Stimulated activated naive B cell treated with anti-CD40 and anti-IgM and Interleukin-4, amounts not matched to agents 10 μg/mL and 1 μg/mL and 100 μg/mL, for 72 hours (primary cell): ENCODE results near the gene METTL22.

Experiments
- ATAC-seq, 2 donors: fragments of 150-1000 bp; cut with Tn5 transposase; replicated peaks; 2 replicates each; pipeline ENCODE4 v1.10.0; 2021; ENCODE audit warnings: moderate library complexity in 1 of 2
- DNase-seq: peaks from one replicate; pipeline ENCODE4 v3.0.0; 2021
- H3K27ac Mint-ChIP-seq: one replicate; pipeline ENCODE4 v1.8.0; 2022; ENCODE audit warnings: mild to moderate bottlenecking, mixed read lengths
- H3K27me3 Mint-ChIP-seq, 2 donors: one replicate each; pipeline ENCODE4 v1.8.0; 2022; ENCODE audit warnings: mixed read lengths in 2 of 2
- H3K36me3 Mint-ChIP-seq, 2 donors: one replicate each; pipeline ENCODE4 v1.8.0; 2022; ENCODE audit warnings: mixed read lengths in 2 of 2, mild to moderate bottlenecking in 1 of 2
- H3K4me1 Mint-ChIP-seq, 2 donors: one replicate each; pipeline ENCODE4 v1.8.0; 2022; ENCODE audit warnings: mixed read lengths in 2 of 2, mild to moderate bottlenecking in 1 of 2
- H3K4me3 Mint-ChIP-seq, 2 donors: one replicate each; pipeline ENCODE4 v1.8.0; 2022; ENCODE audit warnings: mild to moderate bottlenecking in 2 of 2, mixed read lengths in 2 of 2, moderate library complexity in 1 of 2
- H3K9me3 Mint-ChIP-seq, 2 donors: one replicate each; pipeline ENCODE4 v1.8.0; 2022; ENCODE audit warnings: mixed read lengths in 2 of 2, mild to moderate bottlenecking in 1 of 2

Gene METTL22

DNA sequence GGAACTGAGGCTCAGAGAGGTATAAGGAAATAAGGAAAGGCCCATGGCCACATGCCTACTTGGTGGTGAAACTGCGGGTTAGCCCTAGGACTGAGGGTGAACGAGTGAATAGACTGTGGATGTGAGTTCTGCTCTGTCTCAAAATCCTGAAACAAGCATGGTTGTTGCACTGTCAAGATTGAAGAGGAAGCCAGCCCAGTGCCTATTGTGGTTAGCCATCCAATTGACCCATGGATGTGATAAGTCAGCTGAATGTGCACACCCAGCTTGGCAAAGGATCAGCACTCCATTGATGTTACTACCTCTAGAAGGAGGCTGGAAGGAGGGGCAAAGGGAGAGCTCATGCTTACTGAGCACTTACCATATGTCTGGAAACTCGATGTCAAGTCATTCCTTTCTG is 35.6 kb upstream of the METTL22 start:
- DNase-seq = no peak
- no peak for ATAC-seq
- Mint-ChIP-seq H3K9me3 (peaks cover 0 to 3% of the 10 kb centered on the region in 2 donors), H3K4me1 (peaks cover 18 to 28% of the 10 kb centered on the region in 2 donors), H3K27ac (no peak overlapping the region), H3K27me3 (peaks cover 23 to 43% of the 10 kb centered on the region in 2 donors), H3K4me3 (no peak overlapping the region), H3K36me3 (peaks cover 3% of the 10 kb centered on the region in 2 donors)

DNA sequence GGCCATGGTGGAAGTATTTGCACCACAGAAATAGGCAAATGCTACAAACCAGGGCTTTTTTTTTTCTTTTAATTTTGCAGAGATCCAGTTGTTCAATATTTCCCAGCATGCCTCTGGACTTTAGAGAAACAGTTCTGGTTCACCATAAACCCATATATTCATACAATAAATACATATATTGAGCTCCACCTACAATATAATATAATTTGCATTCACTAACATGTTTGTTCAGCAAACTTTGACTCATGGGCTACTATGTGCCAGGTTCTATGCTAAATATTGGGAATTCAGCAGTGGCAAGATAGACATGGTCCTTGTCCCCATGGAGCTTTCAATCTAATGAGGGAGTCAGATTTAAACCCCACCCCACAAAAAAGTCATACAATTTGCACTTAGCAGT is 34.4 kb upstream of the METTL22 start:
- Mint-ChIP-seq H3K4me1 (peaks cover 14 to 22% of the 10 kb centered on the region in 2 donors), H3K4me3 (no peak overlapping the region), H3K9me3 (no peaks in the 10 kb centered on the region), H3K27me3 (peaks cover 23 to 43% of the 10 kb centered on the region in 2 donors), H3K27ac (no peak overlapping the region), H3K36me3 (peaks cover 3% of the 10 kb centered on the region in 2 donors)
- DNase-seq (no peak), ATAC-seq (no peak)

DNA sequence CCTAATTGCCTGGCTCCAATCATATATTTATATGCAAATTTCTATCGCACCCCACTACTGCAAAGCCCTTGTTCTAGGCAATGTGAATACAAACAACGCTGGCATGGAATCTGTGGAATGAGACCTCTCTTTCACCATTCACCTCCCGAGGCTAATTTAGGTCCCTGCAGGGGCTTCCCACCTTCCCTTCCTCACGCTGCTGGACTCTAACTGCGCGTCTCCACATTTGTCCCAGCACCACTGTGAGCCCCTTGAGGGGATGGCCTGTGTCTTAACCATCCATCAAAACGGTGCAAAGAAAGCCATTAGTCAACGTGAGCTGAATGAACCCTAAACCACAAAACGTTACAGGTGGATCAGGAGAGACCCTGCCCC is 32.8 kb upstream of the METTL22 start:
- Mint-ChIP-seq H3K27me3 (peaks cover 23 to 42% of the 10 kb centered on the region in 2 donors), H3K36me3 (no peaks in the 10 kb centered on the region), H3K4me3 (no peak overlapping the region), H3K27ac (no peak overlapping the region), H3K4me1 (peaks cover 7 to 11% of the 10 kb centered on the region in 2 donors), H3K9me3 (no peaks in the 10 kb centered on the region)
- ATAC-seq (no peak), DNase-seq (no peak)

DNA sequence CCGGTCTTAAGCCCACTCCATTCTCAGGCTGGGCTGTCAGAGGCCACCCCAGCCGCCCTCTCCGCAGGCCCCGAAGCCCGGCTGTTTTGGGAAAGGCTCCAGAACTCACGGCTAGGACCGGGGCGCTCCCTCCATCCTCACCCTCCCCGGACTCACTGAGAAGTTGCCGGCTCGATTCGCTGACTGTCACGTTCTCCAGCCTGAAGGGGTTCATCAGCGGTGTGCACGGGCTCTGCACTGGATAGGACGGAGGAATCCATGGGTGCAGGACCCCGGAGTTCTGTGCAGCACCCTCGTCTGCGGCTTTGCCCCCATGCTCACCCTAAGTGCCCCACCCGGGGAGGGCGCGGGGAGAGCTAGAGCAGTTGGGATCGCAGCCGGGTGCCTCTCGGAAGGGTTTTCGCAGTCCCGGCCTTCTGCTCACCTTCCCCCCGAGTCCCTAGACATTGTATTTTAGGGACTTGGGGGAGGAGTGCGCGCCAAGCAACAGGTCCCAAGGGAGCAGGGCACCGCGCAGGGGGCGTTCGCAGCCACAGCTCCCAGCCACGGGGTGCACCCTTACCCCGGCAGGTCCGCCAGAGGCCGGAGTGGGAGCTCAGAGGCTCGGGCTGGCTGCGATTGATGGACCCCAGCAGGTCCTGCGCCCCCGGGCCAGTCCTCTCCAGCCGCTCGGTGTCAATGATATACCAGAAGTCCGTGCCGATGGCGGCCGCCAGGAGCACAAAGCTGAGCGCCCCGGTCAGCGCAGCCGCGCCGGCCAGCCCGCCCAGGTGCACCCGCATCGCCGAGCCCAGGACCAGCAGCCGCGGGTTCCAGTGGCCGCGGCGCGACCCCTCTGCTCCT is 32.2 kb upstream of the METTL22 start:
- ATAC-seq (peak; percentile 13 to 45), DNase-seq (no peak)
- H3K36me3 Mint-ChIP-seq = no peaks in the 10 kb centered on the region
- H3K9me3 Mint-ChIP-seq = no peaks in the 10 kb centered on the region
- peaks cover 7 to 11% of the 10 kb centered on the region in 2 donors for H3K4me1 Mint-ChIP-seq
- H3K4me3 Mint-ChIP-seq = peak overlapping the region; percentile 19 to 61
- peaks cover 23 to 37% of the 10 kb centered on the region in 2 donors for H3K27me3 Mint-ChIP-seq
- no peak overlapping the region for H3K27ac Mint-ChIP-seq

DNA sequence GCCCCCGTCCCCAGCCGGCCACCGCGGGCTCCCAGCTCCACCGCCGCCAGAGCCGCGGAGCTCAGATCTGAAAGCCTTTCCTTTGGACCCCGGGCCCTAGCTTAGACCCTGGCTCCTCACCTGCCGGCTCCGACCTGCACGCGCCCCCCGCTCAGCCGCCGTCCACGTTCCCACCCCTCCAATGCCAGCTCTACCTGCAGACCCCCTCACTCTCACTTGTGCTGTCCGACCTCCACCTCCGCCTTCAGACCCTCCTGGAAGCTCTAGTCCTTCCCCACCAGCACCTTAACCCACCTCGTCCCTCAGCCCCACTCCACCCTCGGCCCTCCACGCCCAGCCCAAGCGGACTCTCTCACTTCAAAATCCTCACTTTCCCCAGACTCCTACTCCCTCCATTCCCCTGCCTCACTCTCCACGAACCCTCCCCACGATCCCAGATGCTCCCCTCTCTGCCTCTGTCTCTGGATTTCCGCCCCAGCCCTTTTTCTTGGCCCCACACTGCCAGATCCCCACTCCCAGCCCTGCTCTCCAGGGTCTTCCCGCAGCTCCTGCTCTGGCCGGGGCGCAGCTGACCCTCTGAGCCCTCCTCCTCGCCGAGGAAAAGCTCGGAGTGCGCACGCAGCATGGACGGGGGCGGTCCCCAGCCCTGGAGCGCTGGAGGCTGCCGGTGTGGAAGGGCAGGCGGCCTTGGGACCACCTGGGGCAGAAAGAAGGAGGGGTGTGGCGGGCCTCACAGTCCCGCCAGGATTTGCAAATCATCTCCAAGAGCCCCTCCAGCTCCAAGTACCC is 31.4 kb upstream of the METTL22 start, which contains the start of gene TMEM114:
Gene TMEM114 (minus strand): TSS at position 612 of the 789 bp plus-strand sequence. CDS start 673 bp downstream, outside the sequence.
- Mint-ChIP-seq H3K36me3 (no peaks in the 10 kb centered on the region), H3K27ac (no peak within 1 kb of the TSS), H3K4me3 (peak within 1 kb of the TSS; percentile 55 to 61), H3K4me1 (peaks cover 7 to 11% of the 10 kb centered on the region in 2 donors), H3K9me3 (no peaks in the 10 kb centered on the region), H3K27me3 (peaks cover 28 to 34% of the 10 kb centered on the region in 2 donors)
- DNase-seq (no peak), ATAC-seq (no peak)

DNA sequence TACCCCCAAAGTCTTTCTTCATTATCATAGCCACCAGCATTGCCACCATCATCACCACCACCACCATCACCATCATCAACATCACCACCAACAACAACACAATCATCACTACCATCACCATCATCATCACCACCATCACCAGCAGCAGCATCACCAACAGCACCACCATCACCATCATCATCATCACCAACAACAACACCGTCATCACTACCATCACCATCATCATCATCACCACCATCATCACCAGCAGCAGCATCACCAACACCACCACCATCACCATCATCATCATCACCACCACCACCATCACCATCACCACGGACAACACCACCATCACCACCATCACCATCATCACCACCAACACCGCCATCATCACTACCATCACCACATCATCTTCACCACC is 30.7 kb upstream of the METTL22 start:
- DNase-seq (no peak), ATAC-seq (no peak)
- H3K4me3 Mint-ChIP-seq = no peak overlapping the region
- H3K36me3 Mint-ChIP-seq = no peaks in the 10 kb centered on the region
- H3K9me3 Mint-ChIP-seq = no peaks in the 10 kb centered on the region
- peaks cover 23 to 27% of the 10 kb centered on the region in 2 donors for H3K27me3 Mint-ChIP-seq
- H3K4me1 Mint-ChIP-seq = peaks cover 7 to 11% of the 10 kb centered on the region in 2 donors
- no peak overlapping the region for H3K27ac Mint-ChIP-seq

DNA sequence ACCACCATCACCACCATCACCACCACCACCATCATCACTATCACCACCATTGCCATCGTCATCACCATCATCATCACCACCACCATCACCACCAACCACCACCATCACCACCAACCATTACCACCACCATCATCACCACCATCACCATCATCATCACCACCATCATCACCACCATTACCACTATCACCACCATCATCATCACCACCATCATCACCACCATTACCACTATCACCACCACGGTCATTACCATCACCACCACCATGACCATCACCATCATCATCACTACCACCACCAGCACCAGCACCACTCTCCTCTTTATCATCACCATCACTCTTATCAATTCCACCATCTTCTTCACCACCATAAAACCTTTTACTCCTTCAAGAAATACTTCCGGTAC is 30.0 kb upstream of the METTL22 start:
- DNase-seq (no peak), ATAC-seq (no peak)
- Mint-ChIP-seq H3K9me3 (peaks cover 0 to 4% of the 10 kb centered on the region in 2 donors), H3K27me3 (peaks cover 20 to 23% of the 10 kb centered on the region in 2 donors), H3K27ac (no peak overlapping the region), H3K4me3 (no peak overlapping the region), H3K4me1 (peaks cover 7 to 11% of the 10 kb centered on the region in 2 donors), H3K36me3 (no peaks in the 10 kb centered on the region)

DNA sequence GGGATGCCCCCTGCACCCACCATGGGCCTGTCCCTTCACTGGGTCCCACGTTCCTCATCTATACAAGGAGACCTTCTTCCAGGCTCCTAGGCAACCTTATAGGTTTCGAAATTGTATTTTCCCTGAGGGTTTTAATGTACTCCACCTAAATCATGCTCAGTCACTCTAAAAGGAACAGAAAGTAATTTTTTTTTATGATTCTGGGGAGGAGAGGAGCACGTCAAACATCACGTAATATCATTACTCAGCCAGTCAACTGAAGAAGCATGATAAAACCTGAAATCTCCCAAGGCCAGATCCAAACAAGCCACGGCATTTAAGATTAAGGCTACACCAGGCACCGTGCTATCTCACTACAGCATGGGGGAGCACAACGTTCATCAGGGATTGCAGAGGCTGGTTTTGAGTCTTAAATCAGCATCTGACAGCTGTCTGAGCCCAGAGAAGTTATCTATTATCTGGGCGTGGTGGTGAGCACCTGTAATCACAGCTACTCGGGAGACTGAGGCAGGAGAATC is 27.3 kb upstream of the METTL22 start:
- peak; percentile 54 to 84 for ATAC-seq
- peaks cover 6% of the 10 kb centered on the region in 2 donors for H3K27me3 Mint-ChIP-seq
- no peak for DNase-seq
- H3K4me3 Mint-ChIP-seq = no peak overlapping the region
- peaks cover 3 to 4% of the 10 kb centered on the region in 2 donors for H3K4me1 Mint-ChIP-seq
- peak overlapping the region; percentile 6 for H3K27ac Mint-ChIP-seq
- peaks cover 5 to 8% of the 10 kb centered on the region in 2 donors for H3K9me3 Mint-ChIP-seq
- no peaks in the 10 kb centered on the region for H3K36me3 Mint-ChIP-seq

DNA sequence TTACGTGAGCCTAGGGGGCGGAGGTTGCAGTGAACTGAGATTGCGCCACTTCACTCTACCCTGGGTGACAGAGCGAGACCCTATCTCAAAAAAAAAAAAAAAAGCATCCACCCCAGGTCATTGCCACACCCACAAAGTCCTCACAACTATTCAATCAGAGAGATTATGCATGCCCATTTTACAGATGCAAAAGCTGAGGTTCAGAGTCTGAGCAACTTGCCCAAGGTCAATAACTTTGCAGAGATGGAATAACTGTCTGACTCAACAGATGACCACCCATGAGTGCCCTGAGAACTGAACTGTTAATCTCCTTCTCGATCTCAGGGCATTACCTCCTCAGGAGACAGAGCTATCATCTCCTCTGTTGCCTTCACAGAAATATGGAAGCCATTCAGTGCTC is 25.7 kb upstream of the METTL22 start:
- Mint-ChIP-seq H3K9me3 (peaks cover 5 to 8% of the 10 kb centered on the region in 2 donors), H3K4me1 (no peaks in the 10 kb centered on the region), H3K36me3 (no peaks in the 10 kb centered on the region), H3K27ac (no peak overlapping the region), H3K4me3 (no peak overlapping the region), H3K27me3 (peaks cover 5 to 12% of the 10 kb centered on the region in 2 donors)
- DNase-seq (no peak), ATAC-seq (no peak)

DNA sequence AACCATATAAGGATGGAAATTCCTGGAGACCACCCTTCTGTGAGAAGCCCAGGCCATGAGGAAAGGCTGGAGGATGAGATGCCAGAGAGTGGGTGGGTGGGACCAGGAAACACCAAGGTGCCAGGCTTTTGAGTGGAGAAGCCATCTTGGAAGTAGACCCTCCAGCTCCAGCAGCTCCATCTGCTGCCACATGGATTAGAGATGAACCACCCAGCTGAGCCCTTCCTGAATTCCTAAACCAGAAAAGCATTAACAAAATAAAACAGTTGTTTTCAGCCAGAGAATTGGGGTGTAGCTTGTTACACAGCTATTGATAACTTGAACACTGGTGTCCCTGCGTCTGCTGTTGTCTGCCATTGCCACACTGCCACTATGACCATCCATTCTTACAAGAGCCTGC is 24.9 kb upstream of the METTL22 start:
- Mint-ChIP-seq H3K4me1 (no peaks in the 10 kb centered on the region), H3K4me3 (no peak overlapping the region), H3K36me3 (no peaks in the 10 kb centered on the region), H3K9me3 (peaks cover 5 to 8% of the 10 kb centered on the region in 2 donors), H3K27me3 (peaks cover 6 to 20% of the 10 kb centered on the region in 2 donors), H3K27ac (no peak overlapping the region)
- no peak for DNase-seq
- ATAC-seq = no peak

DNA sequence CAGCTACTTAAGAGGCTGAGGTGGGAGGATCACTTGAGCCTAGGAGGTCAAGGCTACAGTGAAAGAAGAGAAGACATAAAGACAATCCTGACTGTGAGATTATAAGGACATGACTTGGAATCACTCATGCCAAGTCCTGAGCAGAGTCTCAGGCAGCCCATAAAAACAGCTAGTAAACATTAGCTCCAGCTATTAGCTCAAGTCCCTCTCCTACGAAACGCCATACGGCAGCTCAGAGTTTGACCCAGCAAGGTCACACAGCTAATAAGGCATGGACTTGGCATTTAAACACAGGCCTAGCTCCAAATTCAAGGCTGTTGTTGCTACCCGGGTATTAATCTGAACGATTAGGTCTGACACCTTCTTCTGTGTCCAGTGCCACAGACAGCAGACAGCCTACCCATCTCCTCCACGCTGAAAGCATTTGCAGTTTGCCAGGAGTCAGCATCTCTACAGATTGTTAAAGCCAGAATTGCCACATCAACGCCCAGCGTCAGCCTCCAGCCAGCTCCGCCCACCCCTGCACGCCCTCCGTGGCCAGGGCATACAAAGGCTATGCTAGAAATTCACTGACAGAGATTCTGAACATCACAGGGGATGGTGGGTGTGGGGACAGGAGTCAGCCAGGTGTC is 21.2 kb upstream of the METTL22 start:
- Mint-ChIP-seq H3K4me3 (no peak overlapping the region), H3K36me3 (peaks cover 0 to 2% of the 10 kb centered on the region in 2 donors), H3K9me3 (peaks cover 8% of the 10 kb centered on the region in 2 donors), H3K4me1 (no peaks in the 10 kb centered on the region), H3K27me3 (peaks cover 11 to 24% of the 10 kb centered on the region in 2 donors), H3K27ac (no peak overlapping the region)
- DNase-seq (no peak), ATAC-seq (no peak)

DNA sequence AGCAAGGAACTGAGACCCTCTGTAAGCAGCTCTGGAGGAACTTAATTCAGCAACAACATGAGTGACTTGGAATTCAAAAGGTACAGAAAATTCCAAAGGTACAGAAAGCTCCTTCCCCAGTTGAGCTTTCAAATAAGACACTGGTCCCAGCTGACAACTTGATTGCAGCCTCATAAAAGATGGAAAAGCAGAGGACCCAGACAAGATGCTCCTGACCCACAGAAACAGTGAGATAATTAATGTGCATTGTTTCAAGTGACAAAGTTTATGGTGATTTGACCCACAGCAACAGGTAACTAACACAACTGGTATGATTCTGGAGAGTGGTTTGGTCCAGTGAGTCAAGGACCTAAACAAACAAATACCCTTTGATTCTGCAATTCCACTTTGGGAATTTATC is 15.9 kb upstream of the METTL22 start:
- peaks cover 28 to 54% of the 10 kb centered on the region in 2 donors for H3K27me3 Mint-ChIP-seq
- H3K27ac Mint-ChIP-seq = no peak overlapping the region
- DNase-seq = no peak
- peaks cover 0 to 2% of the 10 kb centered on the region in 2 donors for H3K36me3 Mint-ChIP-seq
- H3K9me3 Mint-ChIP-seq = peaks cover 0 to 3% of the 10 kb centered on the region in 2 donors
- H3K4me1 Mint-ChIP-seq = no peaks in the 10 kb centered on the region
- H3K4me3 Mint-ChIP-seq = no peak overlapping the region
- ATAC-seq = no peak

DNA sequence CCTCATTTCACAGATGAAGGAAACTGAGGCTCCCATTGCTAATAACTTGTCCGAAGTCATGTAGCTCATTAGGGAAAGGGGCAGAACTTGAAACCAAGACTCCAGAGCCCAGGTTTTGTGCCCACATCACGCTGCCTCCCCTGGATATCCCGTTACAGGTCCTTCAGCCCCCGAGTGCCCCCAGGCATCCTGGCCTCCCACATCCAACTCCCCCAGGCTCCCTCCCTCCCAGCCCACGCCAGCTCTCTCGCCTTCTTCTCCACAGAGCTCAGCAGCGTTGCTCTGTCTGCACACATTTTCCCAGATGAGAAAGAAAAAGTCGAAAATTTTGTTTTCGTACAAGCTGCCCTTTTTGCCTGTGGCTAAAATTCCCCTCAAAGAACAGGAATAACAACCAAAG is 14.3 kb upstream of the METTL22 start:
- H3K9me3 Mint-ChIP-seq = no peaks in the 10 kb centered on the region
- H3K4me1 Mint-ChIP-seq = no peaks in the 10 kb centered on the region
- peaks cover 35 to 46% of the 10 kb centered on the region in 2 donors for H3K27me3 Mint-ChIP-seq
- ATAC-seq = no peak
- DNase-seq = no peak
- H3K4me3 Mint-ChIP-seq = no peak overlapping the region
- no peak overlapping the region for H3K27ac Mint-ChIP-seq
- no peaks in the 10 kb centered on the region for H3K36me3 Mint-ChIP-seq

DNA sequence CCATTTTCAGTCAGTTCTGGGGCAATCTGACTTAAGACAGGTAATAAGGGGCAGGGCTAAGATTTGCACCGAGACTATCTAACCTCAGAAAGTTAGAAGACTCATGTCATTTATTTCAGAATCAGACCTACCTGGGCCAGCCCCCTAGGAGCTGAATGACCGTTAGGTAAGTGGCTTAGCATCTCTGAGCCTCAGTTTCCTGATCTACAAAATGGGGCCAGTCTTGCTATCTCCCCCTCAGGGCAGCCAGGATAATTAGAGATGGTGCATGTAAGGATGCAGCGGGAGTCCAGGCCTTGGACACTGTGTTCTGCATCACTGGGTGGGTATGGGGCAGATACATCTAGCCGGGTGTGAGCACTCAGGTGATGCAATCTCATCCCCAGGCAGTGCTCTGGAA is 10.4 kb upstream of the METTL22 start:
- Mint-ChIP-seq H3K27me3 (peaks cover 44 to 53% of the 10 kb centered on the region in 2 donors), H3K9me3 (no peaks in the 10 kb centered on the region), H3K4me1 (no peaks in the 10 kb centered on the region), H3K27ac (no peak overlapping the region), H3K4me3 (no peak overlapping the region), H3K36me3 (no peaks in the 10 kb centered on the region)
- no peak for DNase-seq
- no peak for ATAC-seq
